Hematopoietic multipotent progenitor cell (in vitro differentiated cells): ENCODE measurements around the gene TTC7B. TPM values are rescaled to one million over a fixed set of nuclear protein-coding genes. Genes with fewer than 3 reads are reported as not detected.

Source experiments
- DNase-seq, 3 donors: peaks; one replicate each; pipeline ENCODE4 v3.0.0-alpha.2; 2011 to 2015; ENCODE audit warnings: low read depth in 2 of 3, low spot score in 2 of 3
- total RNA-seq: library from RNA; depleted of rRNA; stranded (reverse); fragments of >200 nt; gene quantifications from one replicate; pipeline ENCODE4 v1.2.3, GENCODE V29; 2012

TTC7B gene
- total RNA-seq, 1 donor = 26.1 TPM

- DNase-seq = no peak
Measured at GRCh38 chr14:90553298-90553920, 262.8 kb downstream of the TTC7B start.

GRCh38 chr14:90552465-90553297 is 263.5 kb downstream of the TTC7B start:
- DNase-seq = no peak

- no peak for DNase-seq
Measured at GRCh38 chr14:90551733-90552464, 264.3 kb downstream of the TTC7B start.

GRCh38 chr14:90551070-90551704 is 265.0 kb downstream of the TTC7B start:
- DNase-seq = no peak

- DNase-seq = no peak
Measured at GRCh38 chr14:90549794-90550641, 266.2 kb downstream of the TTC7B start.

- DNase-seq = no peak
Measured at GRCh38 chr14:90548455-90548854, 267.8 kb downstream of the TTC7B start.

GRCh38 chr14:90547968-90548367 is 268.3 kb downstream of the TTC7B start:
- no peak for DNase-seq

GRCh38 chr14:90547250-90547649 is 269.0 kb downstream of the TTC7B start:
- no peak for DNase-seq

- no peak for DNase-seq
Measured at GRCh38 chr14:90546767-90547166, 269.5 kb downstream of the TTC7B start.

- DNase-seq = no peak
Measured at GRCh38 chr14:90545966-90546751, 270.1 kb downstream of the TTC7B start.

GRCh38 chr14:90545382-90545781 is 270.8 kb downstream of the TTC7B start:
- DNase-seq = no peak

GRCh38 chr14:90544971-90545370 is 271.3 kb downstream of the TTC7B start:
- DNase-seq = no peak

- DNase-seq = no peak
Measured at GRCh38 chr14:90544566-90544965, 271.7 kb downstream of the TTC7B start.

- DNase-seq = no peak
Measured at GRCh38 chr14:90543876-90544275, 272.4 kb downstream of the TTC7B start.

- DNase-seq = no peak
Measured at GRCh38 chr14:90541076-90541634, 275.1 kb downstream of the TTC7B start.

GRCh38 chr14:90540437-90540836 is 275.8 kb downstream of the TTC7B start:
- no peak for DNase-seq

- DNase-seq = no peak
Measured at GRCh38 chr14:90539996-90540395, 276.2 kb downstream of the TTC7B start.

GRCh38 chr14:90539496-90539775 is 276.8 kb downstream of the TTC7B start:
- no peak for DNase-seq
